Fibroblast of skin of back (primary cell): ENCODE data around the gene PTPRS.
A peak's percentile ranks its signal among the peaks of the same experiment; 100 is the strongest.

Experiments
- DNase-seq: peaks from one replicate; pipeline ENCODE4 v3.0.0-alpha.2; 2013

PTPRS gene

DNA sequence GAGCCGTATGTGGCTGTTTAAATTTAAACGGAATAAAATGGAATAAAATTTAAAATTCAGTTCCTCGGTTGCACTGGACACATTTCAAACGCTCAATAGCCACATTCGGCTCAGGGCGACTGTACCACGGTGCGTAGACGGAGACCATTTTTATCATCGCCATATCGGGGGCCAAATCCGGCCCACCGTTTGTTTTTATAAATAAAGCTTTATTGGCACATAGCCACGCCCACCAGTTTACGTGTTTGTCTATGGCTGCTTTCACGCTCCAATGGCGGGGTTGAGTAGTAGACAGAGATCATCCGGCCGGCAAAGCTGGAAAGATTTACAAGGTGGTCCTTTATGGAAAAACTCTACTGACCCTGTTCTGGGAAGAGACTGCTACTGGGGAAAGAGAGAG, 33.0 kb downstream of the PTPRS start:
- DNase-seq, result no peak

DNA sequence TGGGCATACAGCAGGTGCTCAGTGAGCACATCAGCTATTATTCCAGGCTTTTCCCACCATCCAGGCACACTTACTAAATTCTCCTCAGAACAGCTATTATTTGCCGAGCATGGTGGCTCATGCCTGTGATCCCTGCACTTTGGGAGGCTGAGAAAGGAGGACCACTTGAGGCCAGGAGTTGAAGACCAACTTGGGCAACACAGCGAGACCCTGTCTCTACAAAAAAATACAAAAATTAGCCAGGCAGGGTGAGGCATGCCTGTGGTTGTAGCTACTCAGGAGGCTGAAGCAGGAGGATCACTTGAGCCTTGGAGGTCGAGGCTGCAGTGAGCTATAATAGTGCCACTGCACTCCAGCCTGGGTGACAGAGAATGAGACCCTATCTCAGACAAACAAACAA, 35.4 kb downstream of the PTPRS start:
- no peak for DNase-seq

DNA sequence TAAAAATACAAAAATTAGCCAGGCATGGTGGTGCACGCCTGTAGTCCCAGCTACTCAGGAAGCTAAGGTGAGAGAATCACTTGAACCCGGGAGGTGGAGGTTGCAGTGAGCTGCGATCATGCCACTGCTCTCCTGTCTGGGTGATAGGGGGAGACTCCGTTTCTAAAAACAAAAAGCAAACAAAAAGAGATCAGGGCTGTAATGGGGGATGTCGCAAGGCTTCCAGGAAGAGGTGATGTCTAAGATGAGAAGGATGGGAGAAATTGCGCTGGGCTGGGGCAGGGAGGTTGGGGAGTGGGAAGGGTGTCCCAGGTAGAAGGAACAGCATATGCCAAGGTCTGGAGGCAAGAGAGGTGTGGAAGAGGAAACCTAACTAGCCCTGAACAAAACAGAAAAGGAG, 36.1 kb downstream of the PTPRS start:
- DNase-seq, result no peak

DNA sequence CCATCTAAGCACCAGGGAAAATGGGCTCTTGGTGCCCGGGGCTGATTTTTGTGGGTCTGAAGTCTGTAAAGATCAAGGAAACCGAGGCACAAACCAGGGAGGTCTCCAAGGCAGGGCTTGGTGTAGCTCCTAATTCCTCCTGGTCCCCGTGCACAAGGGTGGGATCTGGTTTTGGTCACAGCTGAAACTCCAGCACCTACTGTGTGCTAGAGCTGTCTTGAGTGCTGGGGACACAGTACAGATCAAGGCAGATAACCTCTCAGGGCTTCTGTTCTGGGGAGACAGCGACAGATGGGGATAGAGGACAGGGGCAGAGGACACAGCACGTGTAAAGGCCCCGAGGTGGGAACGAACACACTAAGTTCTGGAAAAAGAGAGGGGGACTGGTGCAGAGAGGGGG, 37.4 kb downstream of the PTPRS start:
- no peak for DNase-seq

DNA sequence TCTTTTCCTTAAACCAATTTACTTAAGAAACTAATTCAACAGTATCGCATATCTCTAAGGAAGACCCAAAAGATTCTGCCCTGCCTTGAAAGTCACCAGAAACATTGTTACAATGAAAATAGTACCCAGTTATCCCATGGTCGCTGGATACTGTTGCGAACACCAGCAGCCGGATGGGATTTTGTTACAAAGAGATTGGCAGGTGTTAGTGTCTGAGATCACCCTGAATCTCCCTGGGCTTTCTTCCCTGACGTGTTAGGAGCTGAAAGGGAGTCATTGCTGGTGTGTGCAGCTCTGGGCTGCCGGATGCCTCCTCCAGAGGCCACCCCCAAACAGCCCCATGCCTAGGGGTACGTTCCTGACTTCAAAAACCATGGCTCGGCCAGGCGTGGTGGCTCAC, 38.2 kb downstream of the PTPRS start:
- DNase-seq, result no peak

DNA sequence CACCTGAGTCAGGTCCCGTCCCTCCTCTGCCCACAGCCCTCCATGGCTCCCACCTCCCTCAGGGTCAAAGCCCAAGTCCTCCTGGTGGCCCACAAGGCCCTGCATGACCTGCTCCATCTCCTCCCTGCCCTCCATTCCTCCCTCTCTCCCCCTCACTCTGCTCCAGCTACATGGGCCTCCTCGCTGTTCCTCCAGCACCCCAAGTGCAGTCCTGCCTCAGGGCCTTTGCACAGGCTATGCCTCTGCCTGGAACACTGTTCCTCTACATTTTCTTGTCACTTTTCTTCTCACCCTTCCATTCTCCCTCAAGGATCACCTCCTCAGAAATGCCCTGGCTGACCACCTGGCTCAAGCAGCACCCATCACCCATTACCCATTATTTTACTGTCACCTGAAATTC, 41.5 kb downstream of the PTPRS start:
- DNase-seq, result no peak

DNA sequence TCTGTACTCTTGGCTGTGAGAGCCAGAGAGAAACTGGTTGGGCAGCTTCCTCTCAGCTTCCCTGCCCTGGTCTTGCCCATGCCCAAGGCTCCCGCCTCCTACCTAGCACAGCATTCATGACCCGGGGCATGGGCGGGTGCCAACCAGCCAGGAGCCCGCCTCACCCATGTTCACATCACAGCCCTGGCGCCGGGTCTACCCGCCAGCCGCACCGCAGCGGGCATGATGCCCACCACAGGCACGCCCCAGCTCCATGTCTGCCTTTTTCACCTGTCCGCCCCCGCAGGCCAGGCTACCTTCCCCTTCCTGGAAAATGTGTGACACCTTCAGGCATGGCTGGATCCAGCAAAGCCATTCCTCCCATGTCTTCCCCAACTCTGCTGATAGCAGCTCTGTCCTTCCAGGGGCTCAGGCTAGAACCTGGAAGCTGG, 42.1 kb downstream of the PTPRS start:
- no peak for DNase-seq

DNA sequence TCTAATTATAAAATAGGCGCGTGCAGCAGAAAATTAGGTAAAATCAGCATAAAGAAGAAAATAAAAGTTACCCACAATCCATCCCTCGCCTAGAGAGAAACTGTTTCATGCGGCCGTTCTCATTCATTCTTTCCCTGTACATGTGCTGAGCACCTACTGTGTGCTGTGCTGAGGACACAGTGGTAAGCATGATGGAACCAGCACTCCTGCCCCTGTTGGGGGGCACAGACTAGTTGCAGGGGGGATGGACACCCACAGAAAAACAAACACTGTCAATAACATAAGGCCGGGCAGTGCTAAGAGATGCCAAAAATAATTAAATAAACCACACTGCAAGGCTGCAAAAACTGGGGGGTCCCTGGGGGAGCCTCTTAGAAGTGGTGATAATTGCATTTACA, 43.3 kb downstream of the PTPRS start:
- DNase-seq, result no peak

DNA sequence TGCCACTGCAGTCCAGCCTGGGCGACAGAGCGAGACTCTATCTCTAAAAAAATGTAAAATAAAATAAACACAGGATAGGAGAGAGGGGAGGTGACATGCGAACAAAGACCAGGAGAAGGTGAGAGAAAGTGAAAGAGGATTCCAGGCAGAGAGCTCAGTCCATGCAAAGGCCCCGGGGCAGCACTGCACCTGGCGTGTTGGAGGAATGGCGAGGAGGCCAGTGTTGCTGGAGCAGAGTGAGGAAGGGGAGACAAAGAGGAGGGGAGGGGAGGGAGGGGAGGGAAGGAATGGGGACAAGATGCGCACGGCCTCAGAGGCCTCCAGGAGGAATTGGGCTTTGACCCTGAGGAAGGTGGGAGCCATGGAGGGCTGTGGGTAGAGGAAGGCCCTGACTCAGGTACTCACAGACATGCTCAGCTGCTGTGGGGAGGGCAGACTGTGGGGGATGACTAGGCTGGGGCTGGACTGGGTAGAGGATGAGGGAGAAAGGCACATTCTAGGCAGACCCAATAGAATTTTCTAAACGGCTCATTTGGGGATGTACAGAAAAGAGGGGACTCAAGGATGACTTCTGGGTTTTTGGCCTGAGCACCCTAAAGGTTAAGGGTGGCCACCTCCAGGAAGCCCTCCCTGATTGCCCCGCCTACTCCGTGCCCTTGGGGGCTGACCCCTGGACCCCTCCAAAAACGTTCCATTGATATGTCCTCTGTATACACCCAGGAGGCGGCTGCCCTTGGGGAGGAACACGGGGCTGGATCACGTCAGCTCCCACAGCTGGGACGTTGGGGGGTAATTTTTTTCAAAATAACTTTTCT, 43.9 kb downstream of the PTPRS start:
- DNase-seq, result no peak

DNA sequence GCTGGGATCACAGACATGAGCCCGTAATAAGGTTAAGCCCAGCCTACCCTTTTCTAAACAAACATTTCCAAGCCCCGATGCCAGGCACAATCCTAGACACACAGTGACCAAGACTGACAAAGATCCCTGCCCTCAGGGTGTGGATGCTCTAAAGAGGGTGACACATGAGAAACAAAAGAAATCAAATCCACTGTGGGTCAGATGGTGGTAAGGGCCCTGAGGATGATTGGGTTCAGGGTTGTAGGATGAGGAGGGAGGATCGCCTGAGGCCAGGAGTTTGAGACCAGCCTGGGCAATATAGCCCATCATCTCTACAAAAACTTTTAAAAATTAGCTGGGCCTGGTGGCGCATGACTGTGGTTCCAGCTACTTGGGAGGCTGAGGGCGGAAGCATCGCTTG, 44.6 kb downstream of the PTPRS start:
- DNase-seq, result no peak

DNA sequence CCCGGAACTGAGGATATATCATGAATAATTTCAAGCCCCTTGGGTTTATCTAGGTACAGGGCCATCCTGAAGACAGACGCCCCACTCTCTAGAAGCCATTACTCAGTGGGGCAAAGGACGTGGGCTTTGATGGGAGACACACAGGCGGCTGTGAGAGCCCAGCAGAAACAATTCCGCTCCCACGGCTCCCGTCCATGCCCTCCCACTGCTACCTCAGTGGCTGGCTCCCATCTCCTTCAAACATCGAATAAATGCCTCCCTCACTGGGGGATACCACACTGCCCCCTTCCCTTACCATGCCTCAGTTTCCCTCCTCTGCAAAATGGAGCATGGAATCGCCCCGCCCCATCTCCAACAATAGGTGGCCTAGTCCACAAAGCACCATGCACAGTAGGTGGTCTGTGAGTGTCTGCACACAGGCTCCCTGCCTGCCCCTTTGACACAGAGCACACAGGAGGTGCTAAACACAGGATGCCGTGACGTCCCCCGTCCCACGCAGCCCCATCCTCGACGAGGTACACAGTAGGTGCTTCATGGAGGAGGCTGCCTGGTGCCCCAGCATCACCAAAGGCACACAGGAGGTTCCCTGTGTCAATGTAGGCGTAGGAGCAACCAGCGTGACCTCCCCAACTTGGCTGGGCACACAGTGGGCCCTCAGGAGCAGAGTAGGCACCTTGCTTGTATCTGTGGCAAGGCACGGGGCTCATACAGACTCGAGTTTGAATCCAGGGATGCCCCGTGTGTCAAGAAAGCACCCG, 46.0 kb downstream of the PTPRS start:
- DNase-seq, result no peak

DNA sequence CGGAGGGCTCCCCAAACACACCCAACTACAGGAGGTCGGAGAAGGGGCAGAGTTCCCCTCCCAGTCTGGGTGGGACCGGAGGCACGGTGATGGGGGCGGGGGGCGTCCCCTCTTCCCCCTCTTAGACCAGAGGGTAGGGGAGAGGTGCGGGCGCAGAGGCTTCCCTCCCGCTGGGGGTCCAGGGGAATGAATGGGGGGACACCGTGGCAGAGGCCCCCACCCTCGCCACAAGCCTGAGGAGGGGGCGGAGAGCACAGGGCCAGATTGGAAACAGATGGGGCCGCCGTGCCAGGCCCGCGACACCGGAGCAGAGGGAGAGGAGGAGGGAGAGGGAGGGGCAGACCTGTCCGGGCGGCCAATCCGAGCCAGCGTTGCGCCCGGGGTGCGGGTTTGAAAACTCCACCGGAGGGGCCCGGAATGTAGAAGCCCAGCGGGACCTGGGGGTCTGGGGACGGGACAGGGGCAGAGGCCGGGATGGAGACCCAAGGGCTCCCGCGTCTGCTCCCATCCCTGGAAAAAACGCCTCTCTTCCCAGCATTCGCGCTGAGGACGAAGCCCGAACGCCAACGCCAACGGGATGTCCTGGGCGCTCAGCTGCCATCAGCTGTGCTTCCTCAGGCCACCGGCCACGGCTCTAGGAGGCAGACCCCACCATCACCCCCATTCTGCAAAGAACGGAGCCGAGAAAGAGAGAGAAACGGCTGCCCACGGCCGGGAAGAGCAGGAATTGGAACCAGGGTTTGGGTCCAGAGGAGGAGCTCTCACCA, 46.8 kb downstream of the PTPRS start:
- DNase-seq, result peak; percentile 69

DNA sequence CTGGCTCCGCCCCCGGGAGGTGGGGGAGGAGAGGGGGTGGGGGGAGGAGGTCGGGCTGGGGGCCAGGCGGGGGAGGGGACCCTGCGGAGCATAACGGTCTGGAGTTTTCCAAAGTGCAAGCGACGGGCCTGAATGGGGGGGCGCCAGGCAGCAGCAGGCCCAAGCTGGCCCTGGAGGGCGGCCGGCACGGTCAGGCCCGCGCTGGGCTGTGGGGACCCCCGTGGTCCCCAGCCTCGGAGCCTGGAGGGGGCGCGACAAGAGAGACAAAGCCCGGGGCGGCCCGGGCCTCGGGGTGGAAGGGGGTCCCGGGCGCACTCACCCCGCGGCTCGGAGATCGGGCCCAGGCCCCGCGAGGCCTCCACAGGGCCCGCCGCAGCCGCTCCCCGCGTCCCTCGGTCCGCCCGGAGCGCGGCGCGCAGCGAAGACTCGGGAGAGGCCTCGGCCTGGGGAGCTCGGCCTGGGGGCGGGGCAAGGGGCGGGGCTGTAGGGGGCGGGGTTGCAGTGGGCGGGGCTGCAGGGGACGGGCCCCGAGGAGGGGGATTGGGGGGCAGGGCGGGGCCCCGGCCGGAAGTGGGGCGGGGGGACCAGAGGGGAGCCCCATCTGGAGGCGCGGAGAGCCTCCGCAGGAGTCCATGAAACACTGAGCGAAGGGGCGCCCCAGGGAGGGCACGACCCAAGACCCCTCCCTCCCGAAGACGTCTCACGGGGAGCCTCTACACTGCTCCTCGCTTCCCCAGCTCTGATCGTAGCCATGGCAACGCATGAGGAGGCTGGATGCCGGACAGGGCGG, 47.6 kb downstream of the PTPRS start:
- DNase-seq, result peak; percentile 82

DNA sequence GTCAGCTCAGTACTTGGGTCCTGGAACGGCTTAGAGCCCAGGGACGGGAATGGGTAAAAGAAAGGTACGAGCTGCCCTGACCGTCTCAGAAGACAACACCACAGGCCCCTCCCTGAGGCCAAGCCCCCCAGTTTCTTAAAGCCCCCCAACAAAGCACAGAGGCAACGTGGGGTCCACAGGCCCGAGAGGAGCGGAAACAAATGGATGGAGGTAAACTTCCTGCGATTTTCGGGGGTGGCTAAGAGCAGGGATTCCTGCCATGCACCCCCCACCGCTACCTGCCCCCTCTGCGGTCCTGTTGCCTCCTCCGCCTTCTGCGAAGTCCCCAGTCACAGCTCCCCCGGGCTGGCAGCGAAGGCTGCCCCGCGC, 48.2 kb downstream of the PTPRS start:
- DNase-seq, result no peak

DNA sequence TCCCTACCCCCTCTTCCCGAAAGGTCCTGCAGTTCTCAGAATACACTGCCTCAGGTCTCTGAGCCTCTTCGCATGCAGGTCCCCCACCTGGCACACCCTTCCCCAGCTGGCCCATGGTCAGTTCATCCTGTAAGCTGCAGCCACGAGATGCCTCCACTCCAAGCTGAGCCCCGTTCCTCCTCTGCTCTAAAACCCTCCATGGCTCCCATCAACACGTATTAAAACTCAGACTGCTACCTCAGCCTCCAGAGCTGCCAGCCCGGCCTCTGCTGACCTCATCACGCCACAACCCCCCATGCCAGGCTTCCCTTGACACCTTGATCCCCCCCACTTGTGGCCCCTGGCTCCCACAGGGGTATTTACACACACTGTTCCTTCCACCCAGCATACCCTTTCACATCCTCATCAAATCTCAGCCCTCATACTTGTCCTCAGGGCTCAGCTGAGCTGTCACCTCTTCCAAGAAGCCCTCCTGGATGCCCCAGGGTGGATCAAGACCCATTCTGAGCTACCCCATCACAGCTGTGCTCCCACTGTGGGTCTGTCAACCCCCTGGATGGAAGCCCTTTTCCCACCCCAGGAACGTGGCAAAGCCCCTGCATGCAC, 48.9 kb downstream of the PTPRS start:
- DNase-seq, result no peak
